ENCODE results near the gene DNASE1L2. TPM values are rescaled to one million over a fixed set of nuclear protein-coding genes. Genes with fewer than 3 reads are reported as not detected.
A peak's percentile ranks its signal among the peaks of the same experiment; 100 is the strongest.

Gene DNASE1L2
- total and polyA plus RNA-seq, 2 donors (not counting 1 experiment from before 2014, with no cell fraction given) = 0.34 to 0.99 TPM

DNA sequence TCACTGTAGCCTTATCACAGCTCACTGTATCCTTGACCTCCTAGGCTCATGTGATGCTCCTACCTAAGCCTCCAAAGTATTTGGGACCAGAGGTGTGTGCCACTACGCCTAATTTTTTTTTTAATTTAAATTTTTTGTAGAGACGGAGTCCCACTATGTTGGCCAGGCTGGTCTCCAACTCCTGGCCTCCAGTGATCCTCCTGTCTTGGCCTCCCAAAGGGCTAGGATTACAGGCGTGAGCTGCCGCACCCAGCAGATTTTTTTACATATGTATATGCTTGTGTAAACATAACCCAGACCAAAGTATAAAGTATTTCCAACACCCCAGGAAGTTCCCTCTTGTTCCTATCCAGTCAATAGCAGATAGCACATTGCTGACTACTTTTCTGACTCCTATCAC is 19.9 kb upstream of the DNASE1L2 start:
- Histone ChIP-seq H3K36me3 (ENCODE audit: control insufficient read depth, insufficient read depth, low read length) (peaks cover 2% of the 10 kb centered on the region), H3K4me2 (ENCODE audit: extremely low read depth, insufficient read depth, low read length) (no peak overlapping the region), H3K79me2 (ENCODE audit: control insufficient read depth, insufficient read depth, low read length) (peaks cover 18% of the 10 kb centered on the region), H3K27me3 (ENCODE audit: control insufficient read depth, insufficient read depth, low read length) (no peaks in the 10 kb centered on the region), H4K20me1 (ENCODE audit: control insufficient read depth, extremely low read depth, insufficient read depth, low read length) (no peaks in the 10 kb centered on the region), H3K9me3 (ENCODE audit: control insufficient read depth, insufficient read depth, low read depth, low read length) (no peaks in the 10 kb centered on the region), H3K9ac (ENCODE audit: insufficient read depth, low read length) (no peak overlapping the region), H2AFZ (ENCODE audit: low read length) (no peak overlapping the region), H3K4me3 (replicated peaks in 1 of 4; ENCODE audit: control extremely low read depth in 1 of 4, insufficient read depth in 1 of 4, low read depth in 3 of 4, low read length in 4 of 4) (no peak overlapping the region), H3K4me1 (ENCODE audit: control insufficient read depth, extremely low read depth, insufficient read depth, low read length) (peaks cover 7% of the 10 kb centered on the region), H3K27ac (ENCODE audit: insufficient read depth, low read length) (no peak overlapping the region)
- no peak for DNase-seq (ENCODE audit: low read depth in 2 of 2)
- no peak for TF ChIP-seq CTCF (conservative IDR thresholded peaks at IDR 0.05 in 1 of 2, IDR thresholded peaks at IDR 0.05 in 1 of 2; ENCODE audit: low read depth in 1 of 2, low read length in 2 of 2)
- no peak for TF ChIP-seq EZH2 (IDR thresholded peaks at IDR 0.05; ENCODE audit: low read length, missing control alignments)

GRCh38 chr16:2223221-2223941 is 12.9 kb upstream of the DNASE1L2 start, which contains the start of gene E4F1:
TSS of gene E4F1 (plus strand) at chr16:2223591. CDS start at chr16:2223614, 23 bp downstream.
- Histone ChIP-seq H3K4me3 (replicated peaks in 1 of 4; ENCODE audit: control extremely low read depth in 1 of 4, insufficient read depth in 1 of 4, low read depth in 3 of 4, low read length in 4 of 4) (peak within 1 kb of the TSS; percentile 75 to 99 (median 84)), H3K4me1 (ENCODE audit: control insufficient read depth, extremely low read depth, insufficient read depth, low read length) (peaks cover 2% of the 10 kb centered on the region), H4K20me1 (ENCODE audit: control insufficient read depth, extremely low read depth, insufficient read depth, low read length) (no peaks in the 10 kb centered on the region), H3K36me3 (ENCODE audit: control insufficient read depth, insufficient read depth, low read length) (peaks cover 3% of the 10 kb centered on the region), H2AFZ (ENCODE audit: low read length) (peak within 1 kb of the TSS; percentile 47), H3K4me2 (ENCODE audit: extremely low read depth, insufficient read depth, low read length) (peak within 1 kb of the TSS; percentile 94), H3K27me3 (ENCODE audit: control insufficient read depth, insufficient read depth, low read length) (no peaks in the 10 kb centered on the region), H3K9me3 (ENCODE audit: control insufficient read depth, insufficient read depth, low read depth, low read length) (no peaks in the 10 kb centered on the region), H3K79me2 (ENCODE audit: control insufficient read depth, insufficient read depth, low read length) (peaks cover 38% of the 10 kb centered on the region), H3K27ac (ENCODE audit: insufficient read depth, low read length) (peak within 1 kb of the TSS; percentile 73), H3K9ac (ENCODE audit: insufficient read depth, low read length) (peak within 1 kb of the TSS; percentile 86)
- TF ChIP-seq EZH2 (IDR thresholded peaks at IDR 0.05; ENCODE audit: low read length, missing control alignments) = no peak
- DNase-seq (ENCODE audit: low read depth in 2 of 2) = peak; percentile 99 to 100

DNA sequence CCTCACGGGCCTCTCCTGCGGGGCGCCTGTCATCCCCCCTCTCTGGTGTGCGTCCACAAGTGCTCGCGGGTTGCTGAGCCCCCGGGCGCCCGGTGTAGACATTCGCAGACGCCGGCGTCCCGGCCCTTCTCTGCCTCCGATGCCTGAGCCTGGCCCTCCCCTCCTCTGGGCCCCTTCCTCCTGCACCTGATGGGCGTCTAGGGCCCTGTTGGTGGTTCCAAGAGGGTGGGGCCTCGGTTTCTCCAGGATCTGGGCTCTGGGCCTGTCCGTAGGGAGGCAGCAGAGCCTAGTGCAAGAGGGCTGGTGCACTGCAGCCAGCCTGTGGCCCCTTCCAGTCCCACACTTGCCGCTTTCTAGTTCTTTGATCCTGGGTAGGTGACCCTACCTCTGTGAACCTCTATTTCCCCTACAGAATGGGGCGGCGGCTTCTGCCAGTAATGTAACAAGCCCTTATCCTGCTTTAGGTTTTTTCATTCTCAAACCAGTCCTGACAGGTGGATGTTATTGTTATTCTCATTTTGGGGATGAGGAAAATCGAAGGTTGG is 12.2 kb upstream of the DNASE1L2 start:
- Histone ChIP-seq H3K4me1 (ENCODE audit: control insufficient read depth, extremely low read depth, insufficient read depth, low read length) (peaks cover 2% of the 10 kb centered on the region), H3K4me2 (ENCODE audit: extremely low read depth, insufficient read depth, low read length) (peak overlapping the region; percentile 94), H3K79me2 (ENCODE audit: control insufficient read depth, insufficient read depth, low read length) (peaks cover 40% of the 10 kb centered on the region), H3K27me3 (ENCODE audit: control insufficient read depth, insufficient read depth, low read length) (no peaks in the 10 kb centered on the region), H2AFZ (ENCODE audit: low read length) (peak overlapping the region; percentile 47), H3K36me3 (ENCODE audit: control insufficient read depth, insufficient read depth, low read length) (peaks cover 6% of the 10 kb centered on the region), H3K4me3 (replicated peaks in 1 of 4; ENCODE audit: control extremely low read depth in 1 of 4, insufficient read depth in 1 of 4, low read depth in 3 of 4, low read length in 4 of 4) (peak overlapping the region; percentile 75 to 99 (median 84)), H3K9me3 (ENCODE audit: control insufficient read depth, insufficient read depth, low read depth, low read length) (no peaks in the 10 kb centered on the region), H3K27ac (ENCODE audit: insufficient read depth, low read length) (peak overlapping the region; percentile 73), H4K20me1 (ENCODE audit: control insufficient read depth, extremely low read depth, insufficient read depth, low read length) (no peaks in the 10 kb centered on the region), H3K9ac (ENCODE audit: insufficient read depth, low read length) (peak overlapping the region; percentile 86)
- peak; percentile 46 to 60 for DNase-seq (ENCODE audit: low read depth in 2 of 2)
- TF ChIP-seq CTCF (conservative IDR thresholded peaks at IDR 0.05 in 1 of 2, IDR thresholded peaks at IDR 0.05 in 1 of 2; ENCODE audit: low read depth in 1 of 2, low read length in 2 of 2) (peak; percentile 17 to 21), EZH2 (IDR thresholded peaks at IDR 0.05; ENCODE audit: low read length, missing control alignments) (no peak)

Data from fibroblast of lung (primary cell).